ACHN (cell line): ENCODE data around the gene ZNF526.

Experiments used
- DNase-seq: peaks from one replicate; pipeline ENCODE4 v3.0.0-alpha.2; 2015
- in situ Hi-C: cut with HindIII; loops from 2 replicates; pipeline ENCODE4 v1.10.0; 2017; ENCODE audit warnings: low sequenced_read_pairs, low pct_ligation_motif_present, low pct_unique_long_range_greater_than_20kb

ZNF526 gene

DNA sequence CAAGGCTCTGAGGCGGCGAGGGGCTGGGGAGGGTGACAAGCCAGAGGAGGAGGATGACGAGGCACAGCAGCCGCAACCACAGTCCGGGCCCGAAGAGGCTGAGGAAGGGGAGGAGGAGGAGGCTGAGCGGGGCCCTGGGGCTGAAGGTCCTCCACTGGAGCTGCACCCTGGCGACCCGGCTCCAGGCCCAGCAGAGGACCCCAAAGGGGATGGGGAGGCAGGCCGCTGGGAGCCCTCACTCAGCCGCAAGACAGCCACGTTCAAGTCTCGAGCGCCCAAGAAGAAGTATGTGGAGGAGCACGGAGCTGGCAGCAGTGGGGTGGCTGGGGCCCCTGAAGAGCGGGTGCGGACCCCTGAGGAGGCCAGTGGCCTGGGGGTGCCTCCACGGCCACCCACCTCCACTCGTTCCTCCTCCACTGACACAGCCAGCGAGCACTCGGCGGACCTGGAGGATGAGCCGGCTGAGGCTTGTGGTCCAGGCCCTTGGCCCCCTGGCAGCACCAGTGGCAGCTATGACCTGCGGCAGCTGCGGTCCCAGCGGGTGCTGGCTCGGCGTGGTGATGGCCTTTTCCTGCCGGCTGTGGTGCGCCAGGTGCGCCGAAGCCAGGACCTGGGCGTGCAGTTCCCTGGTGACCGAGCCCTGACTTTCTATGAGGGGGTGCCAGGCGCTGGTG is 51.9 kb downstream of the ZNF526 start:
- DNase-seq = no peak
- in situ Hi-C loops = no loop called here

DNA sequence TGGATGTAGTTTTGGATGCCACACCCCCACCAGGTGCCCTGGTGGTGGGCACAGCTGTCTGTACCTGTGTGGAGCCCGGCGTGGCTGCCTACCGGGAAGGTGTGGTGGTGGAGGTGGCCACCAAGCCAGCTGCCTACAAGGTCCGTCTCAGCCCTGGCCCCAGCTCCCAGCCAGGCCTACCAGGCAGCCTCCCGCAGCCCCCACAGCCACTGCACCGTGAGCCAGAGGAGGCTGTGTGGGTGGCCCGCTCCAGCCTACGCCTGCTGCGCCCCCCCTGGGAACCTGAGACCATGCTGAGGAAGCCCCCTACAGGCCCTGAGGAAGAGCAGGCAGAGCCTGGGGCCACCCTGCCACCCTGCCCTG is 52.4 kb downstream of the ZNF526 start:
- in situ Hi-C loops = no loop called here
- no peak for DNase-seq

DNA sequence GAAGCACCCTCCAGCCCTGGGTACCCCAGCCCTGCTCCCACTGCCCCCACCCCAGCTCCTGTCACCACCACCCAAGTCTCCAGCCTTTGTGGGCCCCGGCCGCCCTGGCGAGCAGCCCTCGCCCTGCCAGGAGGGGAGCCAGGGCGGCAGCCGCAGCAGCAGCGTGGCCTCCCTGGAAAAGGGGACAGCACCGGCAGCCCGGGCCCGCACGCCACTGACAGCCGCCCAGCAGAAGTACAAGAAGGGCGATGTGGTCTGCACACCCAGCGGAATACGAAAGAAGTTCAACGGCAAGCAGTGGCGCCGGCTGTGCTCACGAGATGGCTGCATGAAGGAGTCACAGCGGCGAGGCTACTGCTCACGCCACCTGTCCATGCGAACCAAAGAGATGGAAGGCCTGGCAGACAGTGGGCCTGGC is 52.9 kb downstream of the ZNF526 start:
- in situ Hi-C loops = no loop called here
- DNase-seq = no peak

DNA sequence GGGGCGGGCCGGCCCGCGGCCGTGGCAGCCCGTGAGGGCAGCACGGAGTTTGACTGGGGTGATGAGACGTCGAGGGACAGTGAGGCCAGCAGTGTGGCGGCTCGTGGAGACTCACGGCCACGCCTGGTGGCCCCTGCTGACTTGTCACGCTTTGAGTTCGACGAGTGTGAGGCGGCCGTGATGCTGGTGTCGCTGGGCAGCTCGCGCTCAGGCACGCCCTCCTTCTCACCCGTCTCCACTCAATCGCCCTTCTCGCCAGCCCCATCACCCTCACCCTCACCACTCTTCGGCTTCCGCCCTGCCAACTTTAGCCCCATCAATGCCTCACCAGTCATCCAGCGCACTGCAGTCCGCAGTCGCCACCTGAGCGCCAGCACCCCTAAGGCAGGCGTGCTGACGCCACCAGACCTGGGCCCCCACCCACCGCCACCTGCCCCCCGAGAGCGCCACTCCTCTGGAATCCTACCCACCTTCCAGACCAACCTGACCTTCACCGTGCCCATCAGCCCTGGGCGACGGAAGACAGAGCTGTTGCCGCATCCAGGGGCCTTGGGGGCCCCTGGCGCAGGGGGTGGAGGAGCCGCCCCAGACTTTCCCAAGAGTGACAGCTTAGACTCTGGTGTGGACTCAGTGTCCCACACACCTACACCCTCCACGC is 53.4 kb downstream of the ZNF526 start:
- DNase-seq = no peak
- in situ Hi-C loops = no loop called here

DNA sequence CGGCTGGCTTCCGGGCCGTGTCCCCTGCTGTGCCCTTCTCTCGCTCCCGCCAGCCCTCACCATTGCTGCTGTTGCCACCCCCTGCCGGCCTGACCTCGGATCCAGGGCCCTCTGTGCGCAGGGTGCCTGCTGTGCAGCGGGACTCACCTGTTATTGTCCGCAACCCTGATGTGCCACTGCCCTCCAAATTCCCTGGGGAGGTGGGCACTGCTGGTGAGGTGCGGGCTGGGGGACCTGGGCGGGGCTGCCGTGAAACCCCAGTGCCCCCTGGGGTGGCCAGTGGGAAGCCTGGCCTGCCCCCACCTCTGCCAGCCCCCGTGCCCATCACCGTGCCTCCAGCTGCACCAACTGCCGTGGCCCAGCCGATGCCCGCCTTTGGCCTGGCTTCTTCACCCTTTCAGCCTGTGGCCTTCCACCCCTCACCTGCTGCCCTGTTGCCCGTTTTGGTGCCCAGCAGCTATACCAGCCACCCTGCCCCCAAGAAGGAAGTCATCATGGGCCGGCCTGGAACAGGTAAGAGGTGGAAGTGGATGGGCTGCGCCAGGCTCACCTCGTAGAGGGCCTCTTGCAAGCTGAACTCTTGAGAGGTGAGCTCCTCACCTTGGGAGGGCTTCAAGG is 54.1 kb downstream of the ZNF526 start:
- no peak for DNase-seq
- in situ Hi-C loops = no loop called here

DNA sequence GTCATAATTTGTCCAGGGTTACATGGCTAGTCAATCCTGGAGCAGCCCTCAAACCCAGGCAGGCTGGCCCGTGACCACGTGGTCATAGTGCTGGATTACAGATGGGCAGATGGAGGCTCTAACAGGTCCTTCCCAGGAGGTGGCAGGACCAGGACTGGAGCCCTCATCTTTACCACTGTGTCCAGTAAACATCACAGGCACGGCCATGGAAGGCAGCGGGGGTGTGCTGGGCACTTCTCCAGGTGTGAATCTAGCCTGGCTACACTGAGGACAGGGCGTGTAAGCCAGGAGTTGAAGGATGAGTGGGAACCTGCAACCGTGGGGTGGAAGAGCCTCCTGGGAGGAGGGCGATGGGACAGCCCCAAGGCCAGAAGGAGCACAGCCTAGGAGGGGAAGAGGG is 55.0 kb downstream of the ZNF526 start:
- DNase-seq = no peak
- in situ Hi-C loops = no loop called here

DNA sequence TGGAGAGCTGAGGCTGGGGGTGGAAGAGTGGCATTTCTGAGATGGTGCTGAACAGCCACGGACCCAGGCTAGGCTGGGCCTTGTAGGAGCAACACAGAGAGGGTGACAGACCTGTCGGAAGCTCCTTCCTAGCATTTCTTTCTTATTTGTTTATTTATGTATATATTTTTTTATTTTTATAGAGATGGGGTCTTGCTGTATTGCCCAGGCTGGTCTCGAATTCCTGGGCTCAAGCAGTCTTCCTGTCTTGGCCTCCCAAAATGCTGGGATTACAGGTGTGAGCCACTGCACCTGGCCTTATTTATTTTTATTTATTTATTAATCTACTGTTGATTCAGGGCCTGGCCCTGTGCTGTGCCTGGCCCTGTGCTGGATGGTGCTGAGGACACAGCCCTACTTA is 55.4 kb downstream of the ZNF526 start:
- in situ Hi-C loops = no loop called here
- no peak for DNase-seq

DNA sequence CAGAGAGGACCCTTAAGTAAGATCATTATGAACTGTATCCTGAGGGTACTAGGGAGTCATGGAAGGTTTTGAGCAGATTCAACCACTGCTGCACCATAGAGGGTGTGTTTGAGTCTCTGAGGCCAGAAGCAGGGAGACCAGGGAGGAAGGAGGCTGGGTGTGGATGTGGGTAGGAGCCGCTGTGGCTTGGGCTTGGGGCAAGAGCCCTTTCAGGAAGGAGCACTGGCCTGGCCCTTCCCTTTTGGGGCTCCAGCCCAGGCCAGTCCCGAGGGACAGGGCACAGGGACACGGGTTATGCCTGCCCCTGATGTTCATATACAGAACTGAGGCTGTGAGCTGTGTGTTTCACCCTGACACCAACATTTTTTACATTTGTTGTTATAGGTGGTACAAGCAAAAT is 56.2 kb downstream of the ZNF526 start:
- DNase-seq = no peak
- in situ Hi-C loops = no loop called here

DNA sequence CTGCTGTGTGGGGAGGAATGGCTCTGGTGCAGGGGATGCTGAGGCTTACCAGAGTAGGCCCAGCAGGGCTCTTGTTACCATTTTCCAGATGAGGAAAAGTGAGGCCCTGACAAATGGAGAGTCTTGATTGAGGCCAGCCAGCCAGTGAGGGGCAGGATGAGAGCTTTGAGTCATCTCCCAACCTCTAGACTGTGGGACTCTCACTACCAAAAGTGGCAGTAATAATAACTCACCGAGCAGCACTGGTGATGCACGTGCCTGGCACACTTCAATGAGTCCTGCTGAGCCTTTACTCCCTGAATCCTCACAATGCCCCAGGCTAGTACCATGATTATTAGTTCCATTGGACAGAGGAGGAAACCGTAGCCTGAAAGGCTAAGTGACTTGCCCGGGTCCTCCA is 56.7 kb downstream of the ZNF526 start:
- in situ Hi-C loops = no loop called here
- no peak for DNase-seq
